GM19193 (cell line): ENCODE results near the gene GPR137.

Source experiments
- POLR2A ChIP-seq: IDR thresholded peaks from 4 replicates; pipeline ENCODE4 v1.6.1; 2011; ENCODE audit not compliant: insufficient read depth, insufficient read length; ENCODE audit errors: extremely low read depth

Gene GPR137

GRCh38 chr11:64245797-64246620 lies 39.6 kb upstream of the GPR137 start:
- peak; percentile 11 for TF ChIP-seq POLR2A

- TF ChIP-seq POLR2A = no peak
Observed at GRCh38 chr11:64246871-64247728, 38.5 kb upstream of the GPR137 start, which contains the start of gene PPP1R14B. Gene PPP1R14B (minus strand): TSS chr11:64246943. CDS start chr11:64246673, 270 bp downstream.

GRCh38 chr11:64247729-64248531 lies 37.7 kb upstream of the GPR137 start:
- TF ChIP-seq POLR2A = no peak

GRCh38 chr11:64248578-64248977 lies 37.1 kb upstream of the GPR137 start:
- no peak for TF ChIP-seq POLR2A

GRCh38 chr11:64249038-64249437 lies 36.6 kb upstream of the GPR137 start:
- no peak for TF ChIP-seq POLR2A

- TF ChIP-seq POLR2A = no peak
Observed at GRCh38 chr11:64249563-64250414, 35.9 kb upstream of the GPR137 start.

GRCh38 chr11:64250415-64251015 lies 35.1 kb upstream of the GPR137 start:
- no peak for TF ChIP-seq POLR2A

GRCh38 chr11:64251016-64251752 lies 34.5 kb upstream of the GPR137 start, which contains the start of gene PLCB3:
Gene PLCB3 (plus strand): TSS chr11:64251530. CDS start chr11:64251650, 120 bp downstream.
- peak; percentile 48 for TF ChIP-seq POLR2A

GRCh38 chr11:64251753-64252002 lies 34.0 kb upstream of the GPR137 start:
- TF ChIP-seq POLR2A = no peak

GRCh38 chr11:64252003-64252872 lies 33.4 kb upstream of the GPR137 start:
- TF ChIP-seq POLR2A = no peak

GRCh38 chr11:64253043-64253442 lies 32.6 kb upstream of the GPR137 start:
- no peak for TF ChIP-seq POLR2A

- no peak for TF ChIP-seq POLR2A
Observed at GRCh38 chr11:64253481-64253880, 32.2 kb upstream of the GPR137 start.
